Esophagus muscularis mucosa (tissue), 3 donors: Measurements from ENCODE around the gene TCP11.

ENCODE experiments used
- CTCF ChIP-seq, 3 experiments: fragments of 200-600 bp in 2 of 3; fragments of 450-650 bp in 1 of 3; sonication (generic) in 2 of 3; IDR thresholded peaks; one replicate each; pipeline ENCODE4 v1.5.1; 2017 to 2019; ENCODE audit warnings: antibody characterized with exemption in 3 of 3, mild to moderate bottlenecking in 2 of 3, moderate library complexity in 1 of 3
- POLR2A ChIP-seq: fragments of 450-650 bp; IDR thresholded peaks from one replicate; pipeline ENCODE4 v1.6.1; 2017; ENCODE audit warnings: antibody characterized with exemption, moderate library complexity, mild to moderate bottlenecking, low read depth

DNA sequence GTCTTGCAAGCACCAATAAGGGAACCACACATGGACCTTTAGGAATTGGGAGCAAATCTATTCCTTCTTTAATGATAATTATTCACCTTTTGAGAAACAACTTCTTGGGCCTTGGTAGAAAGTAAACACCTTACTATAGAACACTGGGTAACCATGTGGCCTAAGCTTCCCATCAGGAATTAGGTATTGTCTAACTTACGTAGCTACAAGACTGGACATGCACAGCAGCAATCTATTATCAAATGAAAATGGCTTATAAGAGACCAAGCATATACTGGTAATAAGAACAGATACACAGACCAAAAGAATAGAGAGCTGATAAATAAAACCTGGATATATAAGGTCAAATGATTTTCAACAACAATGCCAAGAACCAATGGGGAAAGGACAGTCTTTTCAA is 16.8 kb downstream of the TCP11 start:
- TF ChIP-seq CTCF (IDR thresholded peaks at IDR 0.05) (no peak), POLR2A (no peak)
